CD4-positive, alpha-beta T cell treated with Interleukin-6 for 4 hours (primary cell): ENCODE results near the gene SEC61G.

Experiments used
- DNase-seq: peaks from one replicate; pipeline ENCODE4 v3.0.0-alpha.2; 2020; ENCODE audit warnings: mixed read lengths

Gene SEC61G

DNA sequence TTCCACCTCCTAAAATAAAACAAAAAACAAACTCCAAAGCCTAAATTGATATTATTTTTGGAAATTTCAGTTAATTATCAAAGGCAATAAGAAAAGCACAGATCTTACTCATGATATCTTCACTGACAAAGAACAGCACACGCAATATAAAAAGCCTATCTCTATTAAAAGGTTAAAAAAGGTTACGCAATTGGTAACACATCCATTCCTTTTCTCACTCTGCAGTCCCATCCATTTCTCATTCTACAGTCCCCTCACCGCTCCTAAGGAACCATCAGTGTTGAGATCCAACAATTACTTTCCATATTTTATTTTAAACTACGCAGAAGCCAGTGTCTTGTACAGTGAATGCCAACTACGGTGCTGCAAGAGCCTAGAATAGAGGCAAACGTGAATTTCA, 1.3 kb downstream of the SEC61G start:
- no peak for DNase-seq

DNA sequence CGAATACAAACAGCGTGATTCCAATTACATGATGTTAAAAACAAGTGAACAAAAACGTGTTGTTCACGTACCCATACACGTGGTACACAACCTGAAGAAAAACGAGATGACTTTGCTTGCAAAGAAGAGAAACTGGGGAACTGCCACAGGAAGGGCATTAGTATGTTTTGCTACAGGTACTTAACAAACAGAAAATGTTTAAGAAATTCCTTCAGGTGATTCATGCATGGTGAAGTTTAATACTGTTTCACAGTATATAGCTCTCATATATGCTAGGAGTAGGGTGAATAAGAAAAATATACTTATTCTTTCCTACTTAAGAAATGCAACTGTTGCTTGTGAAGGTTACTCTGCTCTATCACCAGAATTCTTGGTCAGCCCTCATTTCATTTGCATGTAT, 9.8 kb downstream of the SEC61G start:
- DNase-seq: no peak

DNA sequence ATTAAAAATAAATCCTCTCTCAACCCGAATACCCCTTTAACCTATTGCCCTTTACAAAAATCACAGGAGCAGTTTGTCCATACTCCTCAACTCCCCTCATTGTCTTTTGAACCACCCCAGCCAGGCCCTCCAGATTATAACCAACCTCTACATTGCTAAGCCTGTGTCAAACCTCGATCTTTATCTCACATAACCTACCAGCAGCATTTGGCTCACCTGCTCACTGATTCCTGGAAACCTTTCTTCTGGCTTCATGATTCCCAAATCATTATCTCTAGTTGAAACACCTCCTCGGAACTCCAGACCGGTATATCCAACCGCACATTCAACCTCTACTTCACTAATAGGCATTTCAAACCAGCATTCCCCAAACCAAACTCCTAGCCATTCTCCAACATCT, 11.8 kb downstream of the SEC61G start:
- no peak for DNase-seq

DNA sequence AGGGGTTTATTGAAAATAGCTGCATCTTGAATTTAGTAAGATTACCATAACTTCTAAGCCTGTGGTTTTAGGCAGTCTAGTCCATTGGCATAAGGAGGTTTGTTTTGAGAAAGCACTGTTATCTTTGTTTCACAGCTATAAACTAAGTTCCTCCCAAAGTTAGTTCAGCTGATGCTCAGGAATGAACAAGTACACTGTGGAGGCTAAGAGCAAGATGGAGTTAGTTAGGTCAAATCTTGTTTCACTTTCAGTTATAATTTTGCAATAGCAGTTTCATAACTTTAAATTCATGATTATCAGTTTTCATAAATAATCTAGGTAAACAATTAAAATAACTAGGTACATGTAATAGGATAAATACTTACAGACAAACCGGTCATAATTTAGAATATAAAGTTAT, 15.4 kb downstream of the SEC61G start:
- DNase-seq: no peak

DNA sequence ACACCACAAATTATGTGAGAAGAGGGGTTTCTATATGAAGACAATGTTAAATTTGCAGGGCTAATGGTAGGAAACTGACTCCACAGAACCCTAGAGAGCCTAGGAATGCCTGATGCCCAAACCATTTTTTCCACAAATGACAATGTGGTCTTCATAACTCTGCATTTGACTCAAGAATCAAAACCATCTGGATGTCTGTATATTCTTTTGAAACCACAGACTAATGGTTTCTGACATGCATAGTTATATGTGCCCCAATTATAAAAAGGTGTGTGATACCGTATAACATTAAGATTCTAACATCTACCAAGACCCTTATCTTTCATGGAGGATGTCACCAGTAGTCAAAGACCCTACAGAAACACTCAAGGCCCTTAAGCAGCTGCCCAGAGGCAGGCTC, 20.3 kb downstream of the SEC61G start:
- no peak for DNase-seq

DNA sequence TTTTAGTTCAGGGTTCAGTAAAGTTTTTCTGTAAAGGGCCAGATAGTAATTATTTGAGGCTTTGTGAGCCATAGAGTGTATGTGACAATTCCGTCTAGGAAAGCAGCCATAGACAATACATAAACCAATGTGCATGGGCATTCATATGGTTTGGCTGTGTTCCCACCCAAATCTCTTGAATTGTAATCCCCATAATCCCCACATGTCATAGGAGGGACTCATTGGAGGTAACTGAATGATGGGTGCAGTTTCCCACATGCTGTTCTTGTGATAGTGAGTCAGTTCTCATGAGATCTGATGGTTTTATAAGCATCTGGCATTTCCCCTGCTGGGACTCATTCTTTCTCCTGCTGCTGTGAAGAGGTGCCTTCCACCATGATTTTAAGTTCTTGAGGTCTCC, 29.9 kb downstream of the SEC61G start:
- DNase-seq: no peak

DNA sequence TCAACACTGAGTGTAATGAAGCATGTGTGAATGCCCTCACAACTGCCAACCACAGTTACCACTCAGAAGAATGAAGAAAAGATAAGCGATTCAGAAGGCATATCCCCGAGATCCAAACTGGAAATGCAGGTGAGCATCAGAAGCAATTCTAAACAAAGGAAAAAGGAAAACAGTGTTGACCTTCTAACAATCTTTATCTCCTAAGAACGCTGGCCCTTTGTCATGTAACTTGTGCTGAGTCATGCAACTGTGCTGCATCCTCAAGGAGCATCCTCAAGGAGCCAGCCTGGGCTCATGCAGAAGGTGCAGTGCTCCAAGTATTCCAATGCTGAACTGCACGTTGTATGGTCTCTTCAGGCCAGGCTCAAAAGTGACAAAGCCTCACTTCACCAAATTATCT, 30.6 kb downstream of the SEC61G start:
- no peak for DNase-seq

DNA sequence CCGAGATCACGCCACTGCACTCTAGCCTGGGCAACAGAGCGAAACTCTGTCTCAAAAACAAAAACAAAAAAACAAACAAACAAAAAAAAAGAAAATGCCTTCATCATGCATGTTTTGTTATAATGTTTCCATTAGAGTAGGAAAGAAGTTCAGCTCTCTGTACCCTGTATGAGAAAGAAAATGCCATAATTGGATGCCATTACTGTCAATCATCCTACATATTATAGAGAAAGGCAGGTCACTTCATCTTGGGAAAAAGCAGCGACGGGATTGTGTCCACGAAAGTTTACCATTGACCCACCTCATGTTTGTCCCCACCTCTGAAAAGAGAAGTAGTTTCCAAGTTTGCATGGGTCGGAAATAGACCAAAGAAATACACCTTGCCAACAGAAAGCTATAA, 33.8 kb downstream of the SEC61G start:
- DNase-seq: no peak

DNA sequence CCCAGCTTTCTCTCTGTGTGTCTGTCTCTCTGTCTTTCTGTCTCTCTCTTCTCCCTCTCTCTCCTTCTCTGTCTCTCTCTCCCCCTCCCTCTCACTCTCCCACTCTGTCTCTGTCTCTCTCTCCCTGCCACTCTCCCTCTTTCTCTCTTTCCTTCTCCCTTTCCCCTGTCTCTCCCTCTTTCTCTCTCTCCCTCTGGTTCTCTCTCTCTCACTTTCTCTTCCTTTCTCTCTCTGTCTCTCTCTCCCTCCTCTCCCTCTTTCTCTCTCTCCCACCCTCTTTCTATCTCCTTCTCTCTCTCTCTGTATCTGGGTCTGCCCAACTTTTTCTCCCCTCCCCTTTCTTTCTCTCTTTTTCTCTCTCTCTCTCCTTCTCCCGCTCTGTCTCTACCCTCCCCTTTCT, 36.5 kb downstream of the SEC61G start:
- DNase-seq: no peak

DNA sequence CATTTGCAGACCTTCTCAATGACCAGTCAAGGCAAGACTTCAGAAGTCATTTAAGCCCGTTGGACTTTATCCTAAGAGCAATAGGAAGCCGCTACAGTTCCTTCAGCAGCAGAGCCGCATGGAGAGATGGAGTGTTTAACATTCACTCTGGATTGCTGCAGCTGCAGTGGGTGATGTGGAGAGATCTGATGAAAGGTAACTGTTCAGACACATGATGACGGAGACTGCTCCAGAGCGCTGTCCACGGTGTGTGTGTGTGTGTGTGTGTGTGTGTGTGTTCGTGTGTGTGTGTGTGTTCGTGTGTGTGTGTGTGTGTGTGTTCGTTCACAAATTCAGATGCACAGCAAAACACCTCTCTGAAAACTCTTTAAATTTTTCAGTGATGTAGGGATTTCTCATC, 37.0 kb downstream of the SEC61G start:
- DNase-seq: no peak

DNA sequence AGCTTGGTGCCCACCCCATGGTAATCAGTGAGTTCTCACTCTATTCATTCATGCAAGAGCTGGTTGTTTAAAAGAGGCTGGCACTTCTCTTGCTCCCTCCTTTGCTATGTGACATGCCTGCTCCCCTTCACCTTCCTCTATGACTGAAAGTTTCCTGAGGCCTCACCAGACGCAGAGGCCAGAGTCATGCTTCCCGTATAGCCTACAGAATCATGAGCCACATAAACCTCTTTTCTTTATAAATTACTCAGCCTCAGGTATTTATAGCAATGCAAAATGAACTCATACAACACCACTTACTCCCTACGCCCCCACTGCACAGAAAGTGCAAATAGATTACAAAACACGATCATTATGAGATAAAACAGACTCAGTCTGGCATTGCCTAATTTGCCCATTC, 39.0 kb downstream of the SEC61G start:
- no peak for DNase-seq

DNA sequence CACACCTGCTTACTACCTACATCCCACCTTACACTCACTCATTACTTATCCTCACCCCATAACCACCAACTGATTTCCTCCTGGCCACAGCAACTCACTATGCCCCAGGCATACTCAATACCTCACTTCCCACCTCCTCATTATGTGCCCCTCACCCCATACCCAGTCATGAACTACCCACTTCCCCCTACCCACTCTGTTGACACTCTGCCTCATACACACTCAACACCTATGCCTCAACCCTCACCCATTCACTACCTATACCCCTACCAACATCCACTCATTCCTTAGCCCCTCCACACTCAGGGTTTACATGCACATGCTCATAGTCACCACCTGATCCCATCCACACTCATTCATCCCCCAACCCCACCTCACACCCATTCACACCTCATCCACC, 39.6 kb downstream of the SEC61G start:
- no peak for DNase-seq

DNA sequence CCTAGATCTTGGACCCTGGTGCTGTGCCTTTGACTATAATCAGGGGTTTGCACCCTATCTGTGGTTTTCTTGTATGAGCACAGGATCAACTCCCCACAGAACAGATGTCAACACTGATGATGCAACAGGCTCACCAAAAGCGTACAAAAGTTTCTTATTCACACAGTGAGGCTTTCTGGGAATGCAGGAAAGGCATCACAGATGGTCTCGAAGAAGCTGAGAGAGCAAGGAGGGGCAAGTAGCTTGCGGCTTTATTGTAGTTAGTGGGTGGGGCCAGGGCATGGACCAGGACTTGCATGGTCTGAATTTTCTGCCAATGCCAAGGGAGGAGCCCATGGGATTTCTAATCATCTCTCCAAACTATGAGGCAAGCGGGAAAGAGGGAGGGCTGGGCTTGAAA, 46.2 kb downstream of the SEC61G start:
- no peak for DNase-seq

DNA sequence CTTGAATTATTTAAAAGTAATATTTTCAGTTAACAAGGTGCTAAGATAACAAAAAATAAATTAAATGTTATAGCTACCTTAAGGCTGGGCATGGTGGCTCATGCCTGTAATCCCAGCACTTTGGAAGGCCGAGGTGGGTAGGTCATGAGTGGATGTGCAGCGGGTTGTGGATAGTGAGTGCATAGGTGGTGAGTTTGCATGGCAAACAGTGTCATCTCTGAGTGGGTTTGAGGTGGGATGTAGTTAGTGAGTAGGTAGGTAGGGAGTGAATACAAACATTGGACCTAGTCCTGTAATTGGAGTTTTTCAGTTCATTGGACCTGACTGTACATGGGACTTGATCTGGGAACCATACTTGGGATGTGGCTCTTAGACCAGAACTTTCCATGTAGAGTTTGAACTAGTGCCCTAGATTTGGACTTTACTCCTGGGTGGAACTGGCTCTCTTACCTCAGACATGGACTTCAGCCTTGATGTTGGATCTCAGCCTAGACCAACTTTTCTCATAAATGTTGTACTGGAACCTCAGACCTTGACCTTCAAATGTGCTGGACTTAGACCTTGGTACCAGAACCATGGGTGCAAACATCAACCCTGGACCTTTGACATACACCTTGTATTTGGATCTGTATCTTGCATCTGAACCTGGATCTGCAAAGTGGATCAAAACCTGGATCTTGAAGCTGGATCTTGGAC, 47.0 kb downstream of the SEC61G start:
- DNase-seq: no peak

DNA sequence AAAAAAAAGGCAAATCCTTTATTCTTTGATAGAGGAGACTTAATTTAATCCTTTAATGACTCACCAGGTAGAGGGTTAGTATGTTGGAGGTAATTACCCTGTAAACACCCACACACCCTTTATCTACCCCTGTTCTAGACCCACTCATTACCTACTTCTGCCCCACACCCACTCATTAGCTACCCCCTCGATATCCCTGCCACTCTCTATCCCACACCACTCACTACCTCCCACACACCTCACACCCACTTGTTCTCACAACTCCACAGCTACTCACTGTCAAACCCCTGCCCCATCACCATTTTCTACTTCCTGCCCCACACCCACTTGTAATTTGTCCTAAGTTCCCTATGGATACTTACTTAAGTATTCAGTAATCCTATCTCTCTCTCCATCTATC, 49.7 kb downstream of the SEC61G start:
- no peak for DNase-seq

DNA sequence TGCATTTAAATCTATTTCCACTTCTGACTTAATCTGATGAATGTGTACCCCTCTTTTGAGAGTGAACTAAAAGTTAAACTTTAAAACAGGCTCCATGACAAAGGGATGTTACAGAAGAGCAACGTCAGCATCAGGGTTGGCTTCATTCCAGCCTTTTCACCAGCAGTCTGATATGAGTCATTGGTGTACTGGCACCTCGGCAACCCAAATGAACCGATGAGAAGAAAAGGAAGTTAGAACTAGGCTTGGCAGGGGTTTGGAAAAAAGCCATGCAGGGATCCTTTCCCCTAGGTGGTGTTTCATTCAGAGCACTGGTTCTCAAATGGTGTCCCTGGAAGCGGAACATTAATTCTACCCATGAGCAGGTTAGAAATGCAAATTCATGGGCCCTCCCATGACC, 53.6 kb downstream of the SEC61G start:
- DNase-seq: no peak

DNA sequence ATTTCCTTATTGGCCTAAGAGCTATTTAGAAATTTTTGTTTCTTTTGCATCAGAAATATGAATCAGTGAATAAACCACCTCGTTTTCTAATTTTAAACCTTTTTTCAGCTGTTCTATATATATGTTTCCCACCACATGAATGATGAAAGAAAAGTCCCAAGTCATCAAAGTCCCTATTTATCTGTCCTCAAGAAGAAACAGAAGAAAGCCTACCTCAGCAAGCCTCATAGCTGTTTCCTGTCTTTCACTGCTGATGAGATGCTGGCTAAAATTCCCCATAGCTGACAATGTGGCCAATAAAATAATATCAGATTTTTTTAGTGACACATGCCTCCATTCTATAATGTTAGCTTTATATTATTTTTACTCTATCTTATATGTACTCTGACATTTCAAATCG, 54.2 kb downstream of the SEC61G start:
- no peak for DNase-seq
